GM12872 (cell line): ENCODE results near the gene STOML1.

Experiments
- CTCF ChIP-seq: IDR thresholded peaks from 3 replicates; pipeline ENCODE4 v1.5.1; 2011; ENCODE audit warnings: low read depth, mild to moderate bottlenecking, low read length, moderate library complexity; ENCODE audit not compliant: insufficient read depth

Gene STOML1

GRCh38 chr15:73932381-73933191, 59.5 kb downstream of the STOML1 start:
- no peak for TF ChIP-seq CTCF

- no peak for TF ChIP-seq CTCF
These were observed 60.7 kb downstream of the STOML1 start for GRCh38 chr15:73931441-73931840.

GRCh38 chr15:73930790-73931281, 61.3 kb downstream of the STOML1 start:
- TF ChIP-seq CTCF, result no peak

GRCh38 chr15:73930371-73930770, 61.7 kb downstream of the STOML1 start:
- TF ChIP-seq CTCF, result no peak

- TF ChIP-seq CTCF, result no peak
These were observed 63.0 kb downstream of the STOML1 start for GRCh38 chr15:73928971-73929627.
